H9 (cell line): ENCODE measurements around the gene LRRTM2. TPM values are rescaled to one million over a fixed set of nuclear protein-coding genes. Genes with fewer than 3 reads are reported as not detected.

Experiments
- DNase-seq: peaks from one replicate; pipeline ENCODE4 v3.0.0-alpha.2; 2017
- H2AFZ ChIP-seq: one replicate; pipeline ENCODE4 v1.6.1; 2013; ENCODE audit warnings: mild to moderate bottlenecking, low read length, control low read depth, moderate library complexity
- H2AK5ac ChIP-seq: 2 replicates; pipeline ENCODE4 v1.6.1; 2013; ENCODE audit warnings: low read length, control low read depth, mixed read lengths; ENCODE audit not compliant: insufficient read length
- H2BK120ac ChIP-seq: one replicate; pipeline ENCODE4 v1.6.1; 2013; ENCODE audit warnings: low read depth, mild to moderate bottlenecking, low read length, control low read depth, inconsistent platforms; ENCODE audit not compliant: poor library complexity, severe bottlenecking
- H2BK12ac ChIP-seq: 2 replicates; pipeline ENCODE4 v1.6.1; 2013; ENCODE audit warnings: low read length, control low read depth, mixed read lengths, low read depth; ENCODE audit not compliant: insufficient read length
- H2BK15ac ChIP-seq: 2 replicates; pipeline ENCODE4 v1.6.1; 2013; ENCODE audit warnings: low read depth, low read length, control low read depth
- H2BK20ac ChIP-seq: one replicate; pipeline ENCODE4 v1.6.1; 2013; ENCODE audit warnings: low read depth, mild to moderate bottlenecking, low read length, control low read depth, inconsistent platforms; ENCODE audit not compliant: poor library complexity, severe bottlenecking
- H2BK5ac ChIP-seq: 2 replicates; pipeline ENCODE4 v1.6.1; 2013; ENCODE audit warnings: low read length, control low read depth, mixed read lengths; ENCODE audit not compliant: insufficient read length
- H3K14ac ChIP-seq: 2 replicates; pipeline ENCODE4 v1.6.1; 2013; ENCODE audit warnings: low read length, control low read depth; ENCODE audit not compliant: insufficient read depth
- H3K18ac ChIP-seq: 2 replicates; pipeline ENCODE4 v1.6.1; 2013; ENCODE audit warnings: low read depth, mild to moderate bottlenecking, mixed read lengths, low read length, control low read depth; ENCODE audit not compliant: insufficient read length
- H3K23ac ChIP-seq: 2 replicates; pipeline ENCODE4 v1.6.1; 2013; ENCODE audit warnings: low read length, control low read depth, mixed read lengths, low read depth; ENCODE audit not compliant: insufficient read length
- H3K23me2 ChIP-seq: 2 replicates; pipeline ENCODE4 v1.6.1; 2013; ENCODE audit warnings: low read depth, mild to moderate bottlenecking, mixed read lengths, low read length, control low read depth; ENCODE audit not compliant: insufficient read length, poor library complexity, severe bottlenecking
- H3K27ac ChIP-seq: 2 replicates; pipeline ENCODE4 v1.5.1; 2013; ENCODE audit warnings: low read length, control low read depth, mixed read lengths, low read depth; ENCODE audit not compliant: insufficient read length
- H3K27me3 ChIP-seq: 2 replicates; pipeline ENCODE4 v1.6.1; 2013; ENCODE audit warnings: low read length, control low read depth, inconsistent platforms; ENCODE audit not compliant: insufficient read depth
- H3K4ac ChIP-seq: 2 replicates; pipeline ENCODE4 v1.6.1; 2013; ENCODE audit warnings: low read depth, mild to moderate bottlenecking, control low read depth, inconsistent platforms, low read length, moderate library complexity
- H3K4me1 ChIP-seq: 2 replicates; pipeline ENCODE4 v1.6.1; 2013; ENCODE audit warnings: low read length, control low read depth, inconsistent platforms; ENCODE audit not compliant: insufficient read depth
- H3K4me2 ChIP-seq: 2 replicates; pipeline ENCODE4 v1.6.1; 2013; ENCODE audit warnings: low read length, control low read depth, mixed read lengths; ENCODE audit not compliant: insufficient read length, insufficient read depth
- H3K56ac ChIP-seq: 2 replicates; pipeline ENCODE4 v1.6.1; 2013; ENCODE audit warnings: low read depth, mild to moderate bottlenecking, mixed read lengths, low read length, control low read depth; ENCODE audit not compliant: insufficient read length
- H3K79me1 ChIP-seq: 2 replicates; pipeline ENCODE4 v1.6.1; 2013; ENCODE audit warnings: low read depth, mild to moderate bottlenecking, moderate library complexity, low read length, control low read depth, inconsistent platforms; ENCODE audit not compliant: insufficient read depth, poor library complexity, severe bottlenecking
- H3K79me2 ChIP-seq: 2 replicates; pipeline ENCODE4 v1.6.1; 2013; ENCODE audit warnings: low read length, control low read depth, inconsistent platforms; ENCODE audit not compliant: insufficient read depth
- H3K9ac ChIP-seq: 2 replicates; pipeline ENCODE4 v1.6.1; 2013; ENCODE audit warnings: low read length, control low read depth, mixed read lengths; ENCODE audit not compliant: insufficient read length; ENCODE audit errors: extremely low read depth
- H3K9me3 ChIP-seq: one replicate; pipeline ENCODE4 v1.6.1; 2013; ENCODE audit warnings: low read depth, low read length, inconsistent platforms; ENCODE audit not compliant: control insufficient read depth
- H3T11ph ChIP-seq: one replicate; pipeline ENCODE4 v1.6.1; 2013; ENCODE audit warnings: mild to moderate bottlenecking, low read length, control low read depth, inconsistent platforms
- H4K20me1 ChIP-seq: one replicate; pipeline ENCODE4 v1.6.1; 2013; ENCODE audit not compliant: control insufficient read depth, insufficient read length, insufficient read depth
- H4K5ac ChIP-seq: 2 replicates; pipeline ENCODE4 v1.6.1; 2013; ENCODE audit warnings: low read depth, mild to moderate bottlenecking, mixed read lengths, low read length, control low read depth; ENCODE audit not compliant: insufficient read length
- H4K8ac ChIP-seq: replicated peaks from 2 replicates; pipeline ENCODE4 v1.6.1; 2013; ENCODE audit warnings: low read length, control low read depth, mixed read lengths, low read depth; ENCODE audit not compliant: insufficient read length
- H4K91ac ChIP-seq: 2 replicates; pipeline ENCODE4 v1.6.1; 2013; ENCODE audit warnings: low read depth, mild to moderate bottlenecking, moderate library complexity, mixed read lengths, low read length, control low read depth; ENCODE audit not compliant: insufficient read length
- H3K27ac Mint-ChIP-seq, 3 experiments: 2 replicates in 2 of 3; 3 replicates in 1 of 3; pipeline ENCODE4 v1.8.0; 2020 to 2021; ENCODE audit warnings: mixed read lengths in 3 of 3, mild to moderate bottlenecking in 1 of 3, moderate library complexity in 1 of 3
- H3K27me3 Mint-ChIP-seq: 2 replicates; pipeline ENCODE4 v1.8.0; 2021; ENCODE audit warnings: low read depth, mild to moderate bottlenecking, moderate library complexity, mixed read lengths
- H3K36me3 Mint-ChIP-seq, 3 experiments: 2 replicates in 2 of 3; 3 replicates in 1 of 3; pipeline ENCODE4 v1.8.0; 2020 to 2021; ENCODE audit warnings: low read depth in 3 of 3, mixed read lengths in 3 of 3; ENCODE audit not compliant: insufficient read depth in 1 of 3
- H3K4me1 Mint-ChIP-seq, 2 experiments: 2 replicates each; pipeline ENCODE4 v1.8.0; 2020; ENCODE audit warnings: mixed read lengths in 2 of 2
- H3K4me3 Mint-ChIP-seq, 2 experiments: 2 replicates in 1 of 2; 3 replicates in 1 of 2; pipeline ENCODE4 v1.8.0; 2020 to 2021; ENCODE audit warnings: mild to moderate bottlenecking in 2 of 2, mixed read lengths in 2 of 2, moderate library complexity in 1 of 2
- H3K9me3 Mint-ChIP-seq, 2 experiments: 2 replicates in 1 of 2; 3 replicates in 1 of 2; pipeline ENCODE4 v1.8.0; 2020; ENCODE audit warnings: mild to moderate bottlenecking in 2 of 2, mixed read lengths in 2 of 2, moderate library complexity in 1 of 2
- CTCF ChIP-seq: fragments of 200-600 bp; sonication (generic); conservative IDR thresholded peaks from 3 replicates; pipeline ENCODE4 v1.8.0; 2021; ENCODE audit warnings: antibody characterized with exemption, mild to moderate bottlenecking
- WGBS: extraction: QIAGEN DNeasy Blood & Tissue Kit; methylation state at CpG from one replicate; pipeline ENCODE4 v1.1.7; 2013; ENCODE audit warnings: missing lambda C conversion rate, low lambda C conversion rate, mixed read lengths; ENCODE audit not compliant: insufficient read length; ENCODE audit errors: extremely low coverage; 5-methylcytosine and 5-hydroxymethylcytosine counted together
- total RNA-seq: library from RNA; stranded (reverse); gene quantifications from 2 replicates; pipeline ENCODE4 v1.2.1, GENCODE V29; 2021

The LRRTM2 gene
- total RNA-seq, 1 experiment from 2014 or later = not detected

GRCh38 chr5:138872841-138873465 is 2.2 kb downstream of the LRRTM2 start:
- no peaks in the 10 kb centered on the region for H3K27me3 ChIP-seq
- no peak overlapping the region for H2AK5ac ChIP-seq
- WGBS = no CpG with 5 or more reads among the region's 6 CpGs
- no peak overlapping the region for H3K4me2 ChIP-seq
- no peak overlapping the region for H3T11ph ChIP-seq
- H3K14ac ChIP-seq = no peak overlapping the region
- H4K8ac ChIP-seq = no peak overlapping the region
- no peaks in the 10 kb centered on the region for H4K20me1 ChIP-seq
- no peak overlapping the region for H3K23ac ChIP-seq
- H3K79me2 ChIP-seq = peaks cover 2% of the 10 kb centered on the region; the same call in 1 of the 2 replicates
- H3K23me2 ChIP-seq = no peaks in the 10 kb centered on the region
- peaks cover 0 to 6% (median 0%) of the 10 kb centered on the region in 3 experiments; a peak in 2 of 7 replicates for H3K36me3 Mint-ChIP-seq
- no peak overlapping the region for H3K18ac ChIP-seq
- H3K56ac ChIP-seq = no peak overlapping the region
- no peak overlapping the region for H3K9ac ChIP-seq
- H3K27ac ChIP-seq = no peak overlapping the region
- peak overlapping the region in 2 of 3 experiments; percentile 65 to 69; a peak in 2 of 7 replicates for H3K27ac Mint-ChIP-seq
- no peak for TF ChIP-seq CTCF
- H3K79me1 ChIP-seq = peaks cover 6% of the 10 kb centered on the region
- H4K5ac ChIP-seq = no peak overlapping the region
- no peak for DNase-seq
- H2BK5ac ChIP-seq = no peak overlapping the region
- no peaks in the 10 kb centered on the region for H3K9me3 Mint-ChIP-seq
- H3K4me1 ChIP-seq = peaks cover 6% of the 10 kb centered on the region; the same call in 1 of the 2 replicates
- peaks cover 88 to 90% of the 10 kb centered on the region in 2 experiments for H3K4me1 Mint-ChIP-seq
- H2BK12ac ChIP-seq = no peak overlapping the region
- H2AFZ ChIP-seq = no peak overlapping the region
- no peaks in the 10 kb centered on the region for H3K9me3 ChIP-seq
- no peak overlapping the region for H2BK15ac ChIP-seq
- no peak overlapping the region for H4K91ac ChIP-seq
- no peak overlapping the region for H3K4ac ChIP-seq
- H3K4me3 Mint-ChIP-seq = no peak overlapping the region
- no peaks in the 10 kb centered on the region for H3K27me3 Mint-ChIP-seq
- H2BK120ac ChIP-seq = no peak overlapping the region
- no peak overlapping the region for H2BK20ac ChIP-seq
